OCI-LY7 (cell line): ENCODE data around the gene AMFR.

Source experiments
- CTCF ChIP-seq: fragments of 200-600 bp; sonication (generic); conservative IDR thresholded peaks from 2 replicates; pipeline ENCODE4 v1.5.1; 2014; ENCODE audit warnings: mild to moderate bottlenecking, antibody characterized with exemption, low read length, moderate library complexity, mixed read lengths
- EZH2phosphoT487 ChIP-seq: fragments of 200-600 bp; sonication (generic); IDR thresholded peaks from 2 replicates; pipeline ENCODE4 v1.6.1; 2018; ENCODE audit warnings: low read depth, borderline replicate concordance, mild to moderate bottlenecking, mixed run types, antibody characterized with exemption, low read length, moderate library complexity, mixed read lengths

GRCh38 chr16:56421313-56421712 is 4.0 kb downstream of the AMFR start:
- TF ChIP-seq CTCF (no peak), EZH2phosphoT487 (no peak)
